ENCODE measurements around the gene SRP68.

- TF ChIP-seq CTCF (conservative IDR thresholded peaks at IDR 0.05; ENCODE audit: low read depth, low read length) (no peak), RAD21 (IDR thresholded peaks at IDR 0.05; ENCODE audit: low read length) (no peak), USF2 (IDR thresholded peaks at IDR 0.05; ENCODE audit: low read depth, low read length) (no peak), POLR2A (IDR thresholded peaks at IDR 0.05; ENCODE audit: low read depth, low read length) (no peak), RCOR1 (IDR thresholded peaks at IDR 0.05; ENCODE audit: insufficient replicate concordance, low read length) (no peak), FOS (IDR thresholded peaks at IDR 0.05; ENCODE audit: low read depth, low read length) (no peak), MAFK (IDR thresholded peaks at IDR 0.05; ENCODE audit: low read depth, low read length) (no peak)
Measured at GRCh38 chr17:76048025-76048605, 24.2 kb downstream of the SRP68 start.

All from IMR-90 (cell line).